ENCODE measurements around the gene GPM6B.

GPM6B gene

DNA sequence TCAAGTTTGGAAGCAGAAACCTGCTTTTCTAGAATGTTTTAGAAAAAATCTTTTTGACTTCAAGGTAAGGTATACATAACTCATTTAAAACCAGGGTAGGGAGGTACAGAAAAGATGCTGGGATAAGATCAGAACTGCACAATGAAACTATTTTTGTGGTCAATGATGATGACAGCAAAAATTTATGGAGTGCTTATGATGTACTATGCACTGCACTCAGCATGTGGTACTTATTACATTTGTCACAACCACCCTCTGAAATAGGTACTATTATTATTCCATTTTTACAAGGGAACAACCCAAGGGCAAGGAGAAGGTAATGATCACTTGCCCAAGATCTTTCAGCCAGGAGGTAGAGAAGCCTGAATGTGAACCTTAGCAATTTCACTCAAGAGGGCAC, 8.0 kb downstream of the GPM6B start:
- no peak for TF ChIP-seq TCF12 (IDR thresholded peaks at IDR 0.05; ENCODE audit: low read depth)
- TF ChIP-seq, protein P1, sequence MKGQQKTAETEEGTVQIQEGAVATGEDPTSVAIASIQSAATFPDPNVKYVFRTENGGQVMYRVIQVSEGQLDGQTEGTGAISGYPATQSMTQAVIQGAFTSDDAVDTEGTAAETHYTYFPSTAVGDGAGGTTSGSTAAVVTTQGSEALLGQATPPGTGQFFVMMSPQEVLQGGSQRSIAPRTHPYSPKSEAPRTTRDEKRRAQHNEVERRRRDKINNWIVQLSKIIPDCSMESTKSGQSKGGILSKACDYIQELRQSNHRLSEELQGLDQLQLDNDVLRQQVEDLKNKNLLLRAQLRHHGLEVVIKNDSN (IDR thresholded peaks at IDR 0.05) = no peak
- no peak for TF ChIP-seq YY1 (IDR thresholded peaks at IDR 0.05; ENCODE audit: low read depth)
- TF ChIP-seq NFIC (IDR thresholded peaks at IDR 0.05) = no peak
- TF ChIP-seq, protein P2, sequence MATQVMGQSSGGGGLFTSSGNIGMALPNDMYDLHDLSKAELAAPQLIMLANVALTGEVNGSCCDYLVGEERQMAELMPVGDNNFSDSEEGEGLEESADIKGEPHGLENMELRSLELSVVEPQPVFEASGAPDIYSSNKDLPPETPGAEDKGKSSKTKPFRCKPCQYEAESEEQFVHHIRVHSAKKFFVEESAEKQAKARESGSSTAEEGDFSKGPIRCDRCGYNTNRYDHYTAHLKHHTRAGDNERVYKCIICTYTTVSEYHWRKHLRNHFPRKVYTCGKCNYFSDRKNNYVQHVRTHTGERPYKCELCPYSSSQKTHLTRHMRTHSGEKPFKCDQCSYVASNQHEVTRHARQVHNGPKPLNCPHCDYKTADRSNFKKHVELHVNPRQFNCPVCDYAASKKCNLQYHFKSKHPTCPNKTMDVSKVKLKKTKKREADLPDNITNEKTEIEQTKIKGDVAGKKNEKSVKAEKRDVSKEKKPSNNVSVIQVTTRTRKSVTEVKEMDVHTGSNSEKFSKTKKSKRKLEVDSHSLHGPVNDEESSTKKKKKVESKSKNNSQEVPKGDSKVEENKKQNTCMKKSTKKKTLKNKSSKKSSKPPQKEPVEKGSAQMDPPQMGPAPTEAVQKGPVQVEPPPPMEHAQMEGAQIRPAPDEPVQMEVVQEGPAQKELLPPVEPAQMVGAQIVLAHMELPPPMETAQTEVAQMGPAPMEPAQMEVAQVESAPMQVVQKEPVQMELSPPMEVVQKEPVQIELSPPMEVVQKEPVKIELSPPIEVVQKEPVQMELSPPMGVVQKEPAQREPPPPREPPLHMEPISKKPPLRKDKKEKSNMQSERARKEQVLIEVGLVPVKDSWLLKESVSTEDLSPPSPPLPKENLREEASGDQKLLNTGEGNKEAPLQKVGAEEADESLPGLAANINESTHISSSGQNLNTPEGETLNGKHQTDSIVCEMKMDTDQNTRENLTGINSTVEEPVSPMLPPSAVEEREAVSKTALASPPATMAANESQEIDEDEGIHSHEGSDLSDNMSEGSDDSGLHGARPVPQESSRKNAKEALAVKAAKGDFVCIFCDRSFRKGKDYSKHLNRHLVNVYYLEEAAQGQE (IDR thresholded peaks at IDR 0.05; ENCODE audit: low read depth) = no peak
- no peak for TF ChIP-seq TEAD4 (IDR thresholded peaks at IDR 0.05)
- TF ChIP-seq, protein P3, sequence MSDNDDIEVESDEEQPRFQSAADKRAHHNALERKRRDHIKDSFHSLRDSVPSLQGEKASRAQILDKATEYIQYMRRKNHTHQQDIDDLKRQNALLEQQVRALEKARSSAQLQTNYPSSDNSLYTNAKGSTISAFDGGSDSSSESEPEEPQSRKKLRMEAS (IDR thresholded peaks at IDR 0.05) = no peak
- TF ChIP-seq RAD21 (IDR thresholded peaks at IDR 0.05; ENCODE audit: low read depth) = no peak
- no peak for TF ChIP-seq CEBPB (IDR thresholded peaks at IDR 0.05)
- no peak for TF ChIP-seq TAF1 (IDR thresholded peaks at IDR 0.05; ENCODE audit: low read depth)
- TF ChIP-seq EP300 (IDR thresholded peaks at IDR 0.05; ENCODE audit: borderline replicate concordance) = no peak

DNA sequence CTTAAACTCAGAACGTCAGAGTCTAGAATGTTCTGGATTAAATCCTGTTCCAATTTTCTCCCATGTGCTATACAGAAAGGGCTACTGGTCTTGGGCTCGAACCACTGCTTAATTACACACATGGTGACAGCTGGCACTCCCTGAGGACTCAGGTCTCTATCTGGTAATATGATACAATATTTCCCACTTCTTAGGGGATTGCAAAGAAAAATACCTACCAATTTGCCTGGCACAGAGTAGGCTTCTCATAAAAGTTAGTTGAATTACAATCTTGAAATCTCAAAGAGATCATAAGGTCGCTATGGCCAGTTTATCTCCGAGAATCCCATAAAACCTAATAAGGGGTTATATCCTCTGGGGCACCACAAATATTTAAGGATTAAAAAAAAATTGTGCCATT, 8.6 kb downstream of the GPM6B start:
- TF ChIP-seq TEAD4 (IDR thresholded peaks at IDR 0.05) = no peak
- no peak for TF ChIP-seq NFIC (IDR thresholded peaks at IDR 0.05)
- no peak for TF ChIP-seq ZBTB7A (IDR thresholded peaks at IDR 0.05; ENCODE audit: low read depth)
- TF ChIP-seq, protein P3 (IDR thresholded peaks at IDR 0.05) = no peak
- no peak for TF ChIP-seq CREB1 (IDR thresholded peaks at IDR 0.05; ENCODE audit: low read depth)
- no peak for TF ChIP-seq TCF12 (IDR thresholded peaks at IDR 0.05; ENCODE audit: low read depth)
- TF ChIP-seq EP300 (IDR thresholded peaks at IDR 0.05; ENCODE audit: borderline replicate concordance) = no peak
- no peak for TF ChIP-seq RAD21 (IDR thresholded peaks at IDR 0.05; ENCODE audit: low read depth)
- no peak for TF ChIP-seq TAF1 (IDR thresholded peaks at IDR 0.05; ENCODE audit: low read depth)

DNA sequence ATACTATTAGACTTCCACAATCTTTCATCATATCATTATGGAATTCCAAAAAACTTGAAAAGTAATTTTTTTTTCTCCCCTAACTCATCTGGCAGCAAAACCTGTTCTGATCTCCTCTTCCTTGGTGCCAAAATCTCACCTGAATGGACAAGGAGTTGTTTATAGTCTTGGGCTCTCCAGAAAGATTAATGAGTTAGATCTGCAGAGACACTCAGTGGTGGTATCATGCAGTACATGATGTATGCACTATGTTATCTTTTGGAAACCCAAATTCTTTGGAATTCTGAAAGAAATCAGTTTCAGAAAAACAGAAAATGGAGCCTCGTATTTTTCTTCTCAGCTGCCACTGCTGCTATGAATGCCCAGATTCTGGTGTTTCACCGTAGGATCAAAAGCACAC, 11.7 kb downstream of the GPM6B start:
- TF ChIP-seq RAD21 (IDR thresholded peaks at IDR 0.05; ENCODE audit: low read depth) (no peak), YY1 (IDR thresholded peaks at IDR 0.05; ENCODE audit: low read depth) (no peak), EGR1 (IDR thresholded peaks at IDR 0.05) (no peak), EP300 (IDR thresholded peaks at IDR 0.05; ENCODE audit: borderline replicate concordance) (no peak), TAF1 (IDR thresholded peaks at IDR 0.05; ENCODE audit: low read depth) (no peak), TCF12 (IDR thresholded peaks at IDR 0.05; ENCODE audit: low read depth) (no peak), CREB1 (IDR thresholded peaks at IDR 0.05; ENCODE audit: low read depth) (no peak), CEBPB (IDR thresholded peaks at IDR 0.05) (no peak), ZBTB7A (IDR thresholded peaks at IDR 0.05; ENCODE audit: low read depth) (no peak), FOXM1 (IDR thresholded peaks at IDR 0.05; ENCODE audit: borderline replicate concordance, low read depth) (no peak), TEAD4 (IDR thresholded peaks at IDR 0.05) (no peak), NFIC (IDR thresholded peaks at IDR 0.05) (no peak)
- TF ChIP-seq, protein P3 (IDR thresholded peaks at IDR 0.05) = no peak
- TF ChIP-seq, protein P1 (IDR thresholded peaks at IDR 0.05) = no peak
- TF ChIP-seq, protein P2 (IDR thresholded peaks at IDR 0.05; ENCODE audit: low read depth) = no peak

DNA sequence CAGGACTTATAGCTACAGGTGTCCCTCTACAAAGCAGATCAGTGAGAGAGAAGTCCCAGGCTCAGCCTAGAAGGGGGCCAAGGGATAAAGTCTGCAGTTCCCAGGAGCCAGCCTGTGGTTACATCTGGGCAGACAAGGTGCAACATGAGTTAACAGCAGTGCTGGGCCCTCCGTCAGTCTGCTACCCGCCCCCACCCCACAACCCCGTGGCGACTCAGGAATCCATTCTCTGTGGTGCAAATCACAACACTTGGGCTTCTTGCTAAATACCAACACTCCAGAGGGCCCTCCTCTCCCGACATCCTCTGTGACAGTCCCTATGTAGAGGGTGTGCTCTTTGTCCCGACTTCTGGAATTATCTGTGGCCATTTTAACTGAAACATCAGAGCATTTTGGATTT, 13.8 kb downstream of the GPM6B start:
- TF ChIP-seq, protein P3 (IDR thresholded peaks at IDR 0.05) = no peak

DNA sequence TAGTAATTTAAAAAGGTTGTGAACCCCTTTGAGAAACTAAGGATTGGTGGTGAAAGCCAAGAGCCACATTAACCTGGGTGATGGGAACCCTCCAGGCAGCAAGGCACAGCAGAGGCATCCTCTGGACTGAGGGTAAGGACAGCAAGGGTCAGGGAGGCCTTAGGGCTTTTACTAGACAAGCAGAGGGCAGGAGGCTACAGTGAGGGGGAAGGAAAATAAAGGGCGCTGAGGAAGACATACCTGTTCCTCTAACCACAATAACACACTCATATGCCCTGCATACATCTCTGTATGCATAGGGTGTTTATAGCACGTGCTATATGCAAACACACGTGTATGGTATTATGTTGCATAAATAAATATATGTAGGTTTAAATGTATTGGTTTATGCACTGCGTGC, 18.7 kb downstream of the GPM6B start:
- TF ChIP-seq, protein P3 (IDR thresholded peaks at IDR 0.05) = no peak
- TF ChIP-seq TEAD4 (IDR thresholded peaks at IDR 0.05) (no peak), EGR1 (IDR thresholded peaks at IDR 0.05) (no peak)

DNA sequence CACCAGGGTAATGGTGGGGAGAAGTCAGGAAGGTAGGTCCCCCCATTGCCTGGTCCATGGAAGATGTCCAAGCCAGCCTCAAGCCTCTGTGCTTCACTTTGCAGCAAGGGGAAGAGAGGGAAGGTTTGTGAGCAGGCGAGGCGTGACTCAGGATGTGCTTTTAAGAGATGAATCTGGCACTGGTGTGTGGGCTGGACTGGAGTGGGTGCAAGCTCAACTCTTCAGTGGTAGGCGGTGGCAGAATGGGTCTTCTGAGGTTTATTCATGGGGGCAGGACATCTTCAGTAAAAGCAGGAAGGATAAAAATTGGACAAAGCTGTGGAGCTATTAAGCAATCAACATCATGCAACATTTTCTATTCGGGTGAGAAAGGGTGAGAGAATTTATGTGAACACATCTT, 19.4 kb downstream of the GPM6B start:
- TF ChIP-seq FOXM1 (IDR thresholded peaks at IDR 0.05; ENCODE audit: borderline replicate concordance, low read depth) (no peak), EGR1 (IDR thresholded peaks at IDR 0.05) (no peak), EP300 (IDR thresholded peaks at IDR 0.05; ENCODE audit: borderline replicate concordance) (no peak), NFIC (IDR thresholded peaks at IDR 0.05) (no peak), TAF1 (IDR thresholded peaks at IDR 0.05; ENCODE audit: low read depth) (no peak), ZBTB7A (IDR thresholded peaks at IDR 0.05; ENCODE audit: low read depth) (no peak), CREB1 (IDR thresholded peaks at IDR 0.05; ENCODE audit: low read depth) (no peak), TEAD4 (IDR thresholded peaks at IDR 0.05) (no peak), RAD21 (IDR thresholded peaks at IDR 0.05; ENCODE audit: low read depth) (no peak), TCF12 (IDR thresholded peaks at IDR 0.05; ENCODE audit: low read depth) (no peak), CEBPB (IDR thresholded peaks at IDR 0.05) (no peak), YY1 (IDR thresholded peaks at IDR 0.05; ENCODE audit: low read depth) (no peak)
- TF ChIP-seq, protein P3 (IDR thresholded peaks at IDR 0.05) = no peak
- TF ChIP-seq, protein P1 (IDR thresholded peaks at IDR 0.05) = no peak
- TF ChIP-seq, protein P2 (IDR thresholded peaks at IDR 0.05; ENCODE audit: low read depth) = no peak

Measured in Ishikawa (cell line).